Esophagus squamous epithelium (tissue), 5 donors: ENCODE results near the gene GGA1. TPM values are rescaled to one million over a fixed set of nuclear protein-coding genes. Genes with fewer than 3 reads are reported as not detected.

Source experiments
- DNase-seq: peaks from one replicate; lab custom pipeline; 2025; lab: John Stamatoyannopoulos, UW
- H3K27ac ChIP-seq, 4 donors: fragments of 200-600 bp; sonication (generic); one replicate each; pipeline ENCODE4 v1.5.1; 2016 to 2019; ENCODE audit warnings: mild to moderate bottlenecking in 1 of 4
- H3K27me3 ChIP-seq, 4 donors: fragments of 200-600 bp; sonication (generic); 1 replicate in 3 of 4; 2 replicates in 1 of 4; pipeline versions ENCODE4 v1.5.1 to v1.6.0; 2017 to 2021; ENCODE audit warnings: antibody characterized with exemption in 1 of 4
- H3K36me3 ChIP-seq, 3 donors: fragments of 200-600 bp; sonication (generic); one replicate each; pipeline ENCODE4 v1.5.1; 2016 to 2019
- H3K4me1 ChIP-seq, 3 donors: fragments of 200-600 bp; sonication (generic); one replicate each; pipeline ENCODE4 v1.5.1; 2017 to 2019
- H3K4me3 ChIP-seq, 4 donors: fragments of 200-600 bp; sonication (generic); 1 replicate in 3 of 4; 2 replicates in 1 of 4; pipeline ENCODE4 v1.5.1; 2016 to 2019; ENCODE audit warnings: mild to moderate bottlenecking in 2 of 4, moderate library complexity in 1 of 4
- H3K9me3 ChIP-seq, 3 donors: fragments of 200-600 bp; sonication (generic); one replicate each; pipeline ENCODE4 v1.5.1; 2016 to 2019
- POLR2A ChIP-seq, 4 donors: fragments of 450-650 bp; IDR thresholded peaks; one replicate each; pipeline ENCODE4 v1.6.1; 2017; ENCODE audit warnings: antibody characterized with exemption in 4 of 4, mild to moderate bottlenecking in 4 of 4, moderate library complexity in 3 of 4
- WGBS, 2 donors: methylation state at CpG; one replicate each; pipeline ENCODE4 v1.1.5; 2018; 5-methylcytosine and 5-hydroxymethylcytosine counted together
- intact Hi-C: fragments of 100-400 bp; cut with DNase I; formaldehyde crosslinking; loops from one replicate; pipeline ENCODE4 v1.15.0; 2022
- total RNA-seq, 4 donors: library from RNA; depleted of rRNA; stranded (reverse); fragments of >200 nt; gene quantifications; one replicate each; pipeline ENCODE4 v1.1.0, GENCODE V29; 2016
- TF ChIP-seq, protein P1 (sequence below), 6 experiments: fragments of 450-650 bp in 4 of 6; fragments of 200-600 bp in 2 of 6; sonication (generic) in 2 of 6; IDR thresholded peaks; one replicate each; pipeline ENCODE4 v1.5.1; 2016 to 2019; ENCODE audit warnings: antibody characterized with exemption in 6 of 6, mild to moderate bottlenecking in 4 of 6, moderate library complexity in 4 of 6
- donor health status: DM: yes; HTN: yes; CAD: no.

Gene GGA1
- total RNA-seq, 4 donors from 2014 or later = 32.2 to 54.3 (median 39.5) TPM

DNA sequence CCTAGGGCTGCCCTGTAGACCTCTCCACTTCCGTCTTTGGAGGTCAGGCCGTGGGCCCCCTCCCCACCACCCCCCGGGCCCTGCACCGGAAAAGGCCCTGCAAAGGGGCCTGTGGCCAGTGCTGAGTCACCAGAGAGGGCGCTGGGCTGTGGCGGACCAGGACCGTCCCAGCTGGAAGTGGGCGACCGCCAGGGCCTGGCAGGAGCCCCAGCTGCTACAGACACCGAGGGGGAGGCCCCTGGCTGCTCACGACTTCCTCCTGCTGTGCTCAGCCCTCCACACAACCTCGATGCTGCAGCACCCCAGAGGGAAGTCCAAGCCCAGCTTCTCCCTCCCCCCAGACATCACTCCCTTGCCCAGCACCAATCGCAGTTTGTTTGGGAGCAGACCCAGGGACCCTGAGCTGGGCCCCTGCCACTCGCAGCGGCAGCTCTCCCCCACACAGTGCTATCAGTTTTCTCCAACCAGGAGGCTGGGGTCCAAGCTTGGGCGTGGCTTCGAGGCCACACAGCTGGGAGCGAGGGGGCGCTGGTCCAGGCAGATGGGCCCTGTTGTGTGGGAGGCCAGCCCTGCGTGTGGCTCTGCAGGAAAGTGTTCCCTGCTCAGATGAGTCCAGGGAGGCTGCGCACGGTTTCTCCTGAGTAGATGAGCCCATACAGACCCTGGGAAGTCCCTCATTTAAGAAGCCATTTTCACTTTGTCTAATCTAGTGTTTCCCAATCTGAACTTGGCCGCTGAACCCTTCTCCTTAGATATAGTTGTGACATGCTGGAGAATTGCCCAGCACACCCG, 25.2 kb downstream of the GGA1 start:
- WGBS, 2 donors = 19% methylated on average over 2 of the region's 24 CpGs; no CpG with 5 or more reads in 1 of the 2 donors
- H3K4me1 ChIP-seq = peaks cover 27 to 68% (median 47%) of the 10 kb centered on the region in 3 donors

DNA sequence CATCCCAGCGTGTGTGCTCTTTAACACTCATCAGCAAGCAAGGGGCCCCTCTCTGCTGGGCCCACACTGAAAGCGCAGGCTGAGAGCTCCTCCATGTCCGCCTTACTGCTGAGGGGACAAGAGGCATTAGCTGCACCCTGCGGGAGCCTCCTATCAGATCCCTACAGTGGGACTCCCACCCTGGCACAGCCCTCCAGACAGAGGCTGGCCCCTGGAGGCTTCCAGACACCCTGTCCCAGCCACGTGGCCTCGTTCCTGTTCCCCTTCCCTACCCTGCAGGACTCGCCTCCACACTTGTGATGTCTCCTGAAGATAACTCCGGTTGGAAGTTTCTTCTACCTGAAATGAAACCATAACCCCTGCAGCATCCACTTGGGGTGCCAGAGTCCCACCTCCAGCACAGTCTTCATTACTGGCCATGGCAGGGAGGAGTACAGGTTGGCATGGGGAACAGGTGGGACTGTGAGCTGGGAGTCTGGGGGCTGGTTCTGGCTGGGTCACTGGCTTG, 25.8 kb downstream of the GGA1 start:
- DNase-seq = no peak

More for the DNA sequence above, 25.2 kb downstream of the GGA1 start:
- DNase-seq = no peak
- Histone ChIP-seq H3K27me3 (no peaks in the 10 kb centered on the region), H3K9me3 (no peaks in the 10 kb centered on the region), H3K27ac (peak overlapping the region; percentile 70 to 94 (median 80)), H3K4me3 (peak overlapping the region in 3 of 4 donors; percentile 9 to 48 (median 11)), H3K36me3 (peaks cover 0 to 46% (median 9%) of the 10 kb centered on the region in 3 donors)
- peak in 1 of 4 donors; percentile 25 for TF ChIP-seq POLR2A (IDR thresholded peaks at IDR 0.05)
- TF ChIP-seq, protein P1, sequence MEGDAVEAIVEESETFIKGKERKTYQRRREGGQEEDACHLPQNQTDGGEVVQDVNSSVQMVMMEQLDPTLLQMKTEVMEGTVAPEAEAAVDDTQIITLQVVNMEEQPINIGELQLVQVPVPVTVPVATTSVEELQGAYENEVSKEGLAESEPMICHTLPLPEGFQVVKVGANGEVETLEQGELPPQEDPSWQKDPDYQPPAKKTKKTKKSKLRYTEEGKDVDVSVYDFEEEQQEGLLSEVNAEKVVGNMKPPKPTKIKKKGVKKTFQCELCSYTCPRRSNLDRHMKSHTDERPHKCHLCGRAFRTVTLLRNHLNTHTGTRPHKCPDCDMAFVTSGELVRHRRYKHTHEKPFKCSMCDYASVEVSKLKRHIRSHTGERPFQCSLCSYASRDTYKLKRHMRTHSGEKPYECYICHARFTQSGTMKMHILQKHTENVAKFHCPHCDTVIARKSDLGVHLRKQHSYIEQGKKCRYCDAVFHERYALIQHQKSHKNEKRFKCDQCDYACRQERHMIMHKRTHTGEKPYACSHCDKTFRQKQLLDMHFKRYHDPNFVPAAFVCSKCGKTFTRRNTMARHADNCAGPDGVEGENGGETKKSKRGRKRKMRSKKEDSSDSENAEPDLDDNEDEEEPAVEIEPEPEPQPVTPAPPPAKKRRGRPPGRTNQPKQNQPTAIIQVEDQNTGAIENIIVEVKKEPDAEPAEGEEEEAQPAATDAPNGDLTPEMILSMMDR (IDR thresholded peaks at IDR 0.05) = peak in 2 of 6 experiments; percentile 2 to 11
- intact Hi-C loops = loop anchor here (10.0 kb wide), 1 partner anchor 161 kb away; no protein-coding TSS in a partner anchor

DNA sequence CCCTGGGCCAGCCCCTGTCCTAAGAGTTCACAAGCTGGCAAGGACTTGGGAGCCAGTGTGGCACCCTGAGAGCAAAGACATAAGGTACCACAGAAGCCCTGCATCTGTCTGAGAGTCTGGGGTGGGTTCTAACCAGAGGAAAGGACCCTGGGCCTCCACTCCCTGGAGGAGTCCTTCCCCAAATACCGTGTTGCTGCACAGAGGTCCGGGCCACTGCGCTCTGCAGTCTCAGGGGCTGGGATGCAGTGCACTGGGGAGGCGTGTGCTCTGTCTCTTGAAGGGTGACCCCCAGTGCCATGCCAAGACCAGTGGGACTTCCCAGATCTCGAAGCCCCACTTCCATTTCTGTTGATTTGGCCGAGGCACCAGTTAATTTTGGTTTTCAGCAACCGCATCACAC, 26.5 kb downstream of the GGA1 start:
- no peaks in the 10 kb centered on the region for H3K9me3 ChIP-seq
- intact Hi-C loops = loop anchor here (10.0 kb wide), 1 partner anchor 160 kb away; no protein-coding TSS in a partner anchor
- peaks cover 38 to 81% (median 55%) of the 10 kb centered on the region in 3 donors for H3K4me1 ChIP-seq
- H3K36me3 ChIP-seq = peaks cover 0 to 33% (median 4%) of the 10 kb centered on the region in 3 donors
- H3K27ac ChIP-seq = peak overlapping the region in 3 of 4 donors; percentile 76 to 94 (median 83)
- DNase-seq = no peak
- H3K27me3 ChIP-seq = no peaks in the 10 kb centered on the region
- 85 to 86% methylated on average over 4 to 7 of the region's 7 CpGs for WGBS, 2 donors
- TF ChIP-seq POLR2A (IDR thresholded peaks at IDR 0.05) = no peak
- TF ChIP-seq, protein P1 (IDR thresholded peaks at IDR 0.05) = no peak
- H3K4me3 ChIP-seq = no peak overlapping the region

More for the DNA sequence above, 25.8 kb downstream of the GGA1 start:
- peak overlapping the region in 3 of 4 donors; percentile 9 to 48 (median 11) for H3K4me3 ChIP-seq
- H3K27ac ChIP-seq = peak overlapping the region; percentile 70 to 94 (median 80)
- H3K27me3 ChIP-seq = no peaks in the 10 kb centered on the region
- 32 to 60% methylated on average over 3 to 4 of the region's 8 CpGs for WGBS, 2 donors
- H3K9me3 ChIP-seq = no peaks in the 10 kb centered on the region
- H3K4me1 ChIP-seq = peaks cover 32 to 74% (median 50%) of the 10 kb centered on the region in 3 donors
- TF ChIP-seq, protein P1 (IDR thresholded peaks at IDR 0.05) = no peak
- no peak for TF ChIP-seq POLR2A (IDR thresholded peaks at IDR 0.05)
- intact Hi-C loops = loop anchor here (10.0 kb wide), 1 partner anchor 160 kb away; no protein-coding TSS in a partner anchor
- peaks cover 0 to 40% (median 9%) of the 10 kb centered on the region in 3 donors for H3K36me3 ChIP-seq

DNA sequence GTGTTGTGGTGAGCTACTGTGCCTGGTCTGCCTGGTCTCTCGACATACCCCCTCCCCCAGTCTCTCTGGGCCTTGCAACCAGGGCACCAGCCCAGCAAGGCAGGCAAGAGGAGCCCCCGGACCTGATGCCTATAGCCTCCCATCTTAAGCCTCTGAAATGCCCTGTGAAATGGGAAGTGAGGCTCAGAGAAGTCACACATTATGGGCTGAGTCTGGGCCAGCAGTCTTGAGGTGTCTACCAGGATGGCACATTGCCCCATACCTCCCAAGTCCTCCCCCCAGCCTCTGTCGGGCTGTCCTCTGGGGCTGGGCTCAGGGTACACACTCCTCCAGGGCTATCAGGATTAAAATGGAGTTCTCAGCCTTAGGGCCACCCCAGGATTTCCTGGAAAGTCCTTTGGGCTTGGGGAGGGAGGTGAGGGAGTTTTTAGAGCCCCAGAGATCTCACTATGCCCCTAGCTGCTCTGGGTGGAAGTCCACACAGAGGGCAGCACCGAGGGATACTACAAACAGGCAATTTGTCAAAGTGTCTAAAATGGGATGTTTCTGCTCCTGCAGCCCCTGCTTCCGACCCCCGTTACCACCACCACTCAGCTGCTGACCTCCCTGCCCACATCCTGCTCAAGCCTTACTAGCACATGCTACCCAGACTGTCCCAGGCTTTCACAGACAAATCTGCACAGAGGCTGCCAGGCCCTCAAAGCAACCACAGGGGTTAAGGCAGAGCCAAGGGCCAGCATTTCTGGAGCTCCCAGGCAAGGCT, 27.7 kb downstream of the GGA1 start:
- Histone ChIP-seq H3K36me3 (peaks cover 0 to 21% (median 4%) of the 10 kb centered on the region in 3 donors), H3K4me3 (no peak overlapping the region), H3K27me3 (no peaks in the 10 kb centered on the region), H3K4me1 (peaks cover 50 to 93% (median 66%) of the 10 kb centered on the region in 3 donors), H3K9me3 (no peaks in the 10 kb centered on the region), H3K27ac (peak overlapping the region; percentile 2 to 94 (median 91))
- TF ChIP-seq, protein P1 (IDR thresholded peaks at IDR 0.05) = peak in 2 of 6 experiments; percentile 19 to 20
- TF ChIP-seq POLR2A (IDR thresholded peaks at IDR 0.05) = no peak
- WGBS, 2 donors = 42 to 70% methylated on average over 3 to 5 of the region's 6 CpGs
- DNase-seq = no peak
- intact Hi-C loops = loop anchor here (10.0 kb wide), 1 partner anchor 158 kb away; no protein-coding TSS in a partner anchor
